ENCODE measurements around the gene LMBR1.
"Not testable (repeated sequence)": the region's sequence is repeated elsewhere in the genome, so short reads cannot be mapped to it uniquely, and the experiment has no call there.

- not testable (repeated sequence) for TF ChIP-seq CTCF (IDR thresholded peaks at IDR 0.05; ENCODE audit: low read depth, low read length, poor library complexity, severe bottlenecking); EZH2phosphoT487 (IDR thresholded peaks at IDR 0.05; ENCODE audit: borderline replicate concordance, low read length)
Observed at GRCh38 chr7:156697283-156697682, 195.7 kb downstream of the LMBR1 start.

Measured in DOHH2 (cell line).